Lower leg skin (tissue), 4 donors: ENCODE results near the gene TTYH3. TPM values are rescaled to one million over a fixed set of nuclear protein-coding genes. Genes with fewer than 3 reads are reported as not detected.

Experiments
- DNase-seq, 2 donors: peaks; one replicate each; pipeline ENCODE4 v3.0.0-alpha.2; 2019; ENCODE audit warnings: low spot score in 2 of 2
- H3K4me3 ChIP-seq: fragments of 200-600 bp; sonication (generic); 2 replicates; pipeline ENCODE4 v1.5.1; 2017; ENCODE audit warnings: mild to moderate bottlenecking, low read depth; ENCODE audit not compliant: poor library complexity, severe bottlenecking
- POLR2A ChIP-seq, 2 donors: fragments of 450-650 bp; IDR thresholded peaks; one replicate each; pipeline ENCODE4 v1.6.1; 2016 to 2017; ENCODE audit warnings: antibody characterized with exemption in 2 of 2, mild to moderate bottlenecking in 1 of 2, moderate library complexity in 1 of 2
- WGBS, 2 donors: methylation state at CpG; one replicate each; pipeline ENCODE4 v1.1.5; 2018; 5-methylcytosine and 5-hydroxymethylcytosine counted together
- intact Hi-C: fragments of 100-400 bp; cut with DNase I; formaldehyde crosslinking; loops from one replicate; pipeline ENCODE4 v1.15.0; 2023; ENCODE audit warnings: low total_unique reads
- total RNA-seq, 4 donors: library from RNA; depleted of rRNA; stranded (reverse); fragments of >200 nt; gene quantifications; one replicate each; pipeline ENCODE4 v1.1.0, GENCODE V29; 2016
- TF ChIP-seq, protein P1 (sequence below), 3 donors: fragments of 450-650 bp; IDR thresholded peaks; one replicate each; pipeline ENCODE4 v1.5.1; 2016; ENCODE audit warnings: antibody characterized with exemption in 3 of 3, mild to moderate bottlenecking in 3 of 3, moderate library complexity in 2 of 3

TTYH3 gene
- total RNA-seq, 4 donors from 2014 or later, result 7.9 to 18.0 (median 13.9) TPM

- intact Hi-C loops, result loop anchor here (10.0 kb wide), 1 partner anchor 227 kb away; no protein-coding TSS in a partner anchor
- TF ChIP-seq POLR2A (IDR thresholded peaks at IDR 0.05), result no peak
- TF ChIP-seq, protein P1, sequence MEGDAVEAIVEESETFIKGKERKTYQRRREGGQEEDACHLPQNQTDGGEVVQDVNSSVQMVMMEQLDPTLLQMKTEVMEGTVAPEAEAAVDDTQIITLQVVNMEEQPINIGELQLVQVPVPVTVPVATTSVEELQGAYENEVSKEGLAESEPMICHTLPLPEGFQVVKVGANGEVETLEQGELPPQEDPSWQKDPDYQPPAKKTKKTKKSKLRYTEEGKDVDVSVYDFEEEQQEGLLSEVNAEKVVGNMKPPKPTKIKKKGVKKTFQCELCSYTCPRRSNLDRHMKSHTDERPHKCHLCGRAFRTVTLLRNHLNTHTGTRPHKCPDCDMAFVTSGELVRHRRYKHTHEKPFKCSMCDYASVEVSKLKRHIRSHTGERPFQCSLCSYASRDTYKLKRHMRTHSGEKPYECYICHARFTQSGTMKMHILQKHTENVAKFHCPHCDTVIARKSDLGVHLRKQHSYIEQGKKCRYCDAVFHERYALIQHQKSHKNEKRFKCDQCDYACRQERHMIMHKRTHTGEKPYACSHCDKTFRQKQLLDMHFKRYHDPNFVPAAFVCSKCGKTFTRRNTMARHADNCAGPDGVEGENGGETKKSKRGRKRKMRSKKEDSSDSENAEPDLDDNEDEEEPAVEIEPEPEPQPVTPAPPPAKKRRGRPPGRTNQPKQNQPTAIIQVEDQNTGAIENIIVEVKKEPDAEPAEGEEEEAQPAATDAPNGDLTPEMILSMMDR (IDR thresholded peaks at IDR 0.05), result no peak
- no peak overlapping the region for H3K4me3 ChIP-seq
- DNase-seq, result no peak
- WGBS, 2 donors, result 84 to 86% methylated on average over 19 to 24 of the region's 27 CpGs
These were observed 50.4 kb downstream of the TTYH3 start for GRCh38 chr7:2681929-2682799.

DNA sequence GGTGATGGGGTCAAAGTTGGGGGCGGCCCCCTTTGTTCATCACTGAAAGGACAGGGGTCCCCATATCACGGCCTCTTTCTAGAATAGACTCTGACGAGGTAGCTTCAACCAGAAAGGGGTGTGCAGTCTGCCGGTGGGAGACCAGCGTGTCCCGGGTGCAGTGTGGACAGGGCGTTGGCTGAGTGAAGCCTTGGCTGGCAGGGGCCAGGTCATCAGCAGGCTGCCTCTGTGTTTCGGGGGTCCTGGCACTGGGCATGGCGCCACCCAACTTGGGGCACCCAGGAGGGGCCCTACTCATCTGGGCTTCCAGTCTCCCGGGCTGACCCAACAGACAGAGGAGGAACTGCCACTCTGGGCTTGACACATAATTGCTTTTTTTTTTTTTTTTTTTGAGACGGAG, 52.7 kb downstream of the TTYH3 start:
- no peak overlapping the region for H3K4me3 ChIP-seq
- 88 to 97% methylated on average over 11 of the region's 11 CpGs for WGBS, 2 donors
- TF ChIP-seq, protein P1 (IDR thresholded peaks at IDR 0.05), result no peak
- no peak for TF ChIP-seq POLR2A (IDR thresholded peaks at IDR 0.05)
- intact Hi-C loops, result loop anchor here (10.0 kb wide), 1 partner anchor 230 kb away; no protein-coding TSS in a partner anchor
- no peak for DNase-seq

- 84 to 85% methylated on average over 14 of the region's 14 CpGs for WGBS, 2 donors
- H3K4me3 ChIP-seq, result no peak overlapping the region
- DNase-seq, result no peak
- intact Hi-C loops, result loop anchor here (10.0 kb wide), 1 partner anchor 231 kb away; no protein-coding TSS in a partner anchor
- TF ChIP-seq, protein P1 (IDR thresholded peaks at IDR 0.05), result no peak
- no peak for TF ChIP-seq POLR2A (IDR thresholded peaks at IDR 0.05)
These were observed 54.3 kb downstream of the TTYH3 start for GRCh38 chr7:2686101-2686500.

- 33 to 49% methylated on average over 17 of the region's 17 CpGs for WGBS, 2 donors
- TF ChIP-seq, protein P1 (IDR thresholded peaks at IDR 0.05), result no peak
- TF ChIP-seq POLR2A (IDR thresholded peaks at IDR 0.05), result no peak
- no peak overlapping the region for H3K4me3 ChIP-seq
These were observed 55.6 kb downstream of the TTYH3 start for GRCh38 chr7:2687338-2687869.

GRCh38 chr7:2687881-2688318, 56.1 kb downstream of the TTYH3 start, which contains the start of gene AMZ1:
AMZ1 (plus strand) TSS chr7:2688202; CDS start chr7:2700452, 12,250 bp downstream.
- H3K4me3 ChIP-seq, result no peak within 1 kb of the TSS
- intact Hi-C loops, result loop anchor here (10.0 kb wide), 1 partner anchor 233 kb away; no protein-coding TSS in a partner anchor
- 10 to 11% methylated on average over 11 to 13 of the region's 41 CpGs for WGBS, 2 donors
- no peak for DNase-seq
- TF ChIP-seq, protein P1 (IDR thresholded peaks at IDR 0.05), result no peak
- TF ChIP-seq POLR2A (IDR thresholded peaks at IDR 0.05), result no peak

More at GRCh38 chr7:2687338-2687869, 55.6 kb downstream of the TTYH3 start:
- no peak for DNase-seq
- intact Hi-C loops, result loop anchor here (10.0 kb wide), 1 partner anchor 233 kb away; no protein-coding TSS in a partner anchor
